Cardiac septum (tissue), 1 donor: ENCODE results near the gene CPEB1. TPM values are rescaled to one million over a fixed set of nuclear protein-coding genes. Genes with fewer than 3 reads are reported as not detected.

Experiments
- total RNA-seq: library from RNA; stranded (reverse); fragmentation: NEBNext Ultra II Directional; extraction: Animal tissue kit (Norgen Biotek cat#: 25700); gene quantifications from one replicate; pipeline ENCODE4 v1.2.1, GENCODE V29; 2021
- donor health status: DM: no; HTN: no; CAD: no.

The CPEB1 gene
- total RNA-seq, 1 donor from 2014 or later: 3.1 TPM

Other genes with a start within 250 kb of the CPEB1 start
- gene GOLGA6L9, start 217.5 kb downstream of the CPEB1 start, total RNA-seq: 1.8 TPM
- 614 TPM for gene RPS17, start 106.9 kb downstream of the CPEB1 start, total RNA-seq
- gene AP3B2, start 62.5 kb upstream of the CPEB1 start, total RNA-seq: 0.22 TPM
- 48.7 TPM for gene FSD2, start 158.7 kb upstream of the CPEB1 start, total RNA-seq
- 7.2 TPM for gene WHAMM, start 162.3 kb upstream of the CPEB1 start, total RNA-seq